K562 (cell line): Measurements from ENCODE around the gene PTTG1IP. TPM values are rescaled to one million over a fixed set of nuclear protein-coding genes. Genes with fewer than 3 reads are reported as not detected.
A peak's percentile ranks its signal among the peaks of the same experiment; 100 is the strongest.

ENCODE experiments used
- ATF1 ChIP-seq, 2 experiments: fragments of 450-650 bp in 1 of 2; IDR thresholded peaks; 2 replicates each; pipeline ENCODE4 v1.6.1; 2016; ENCODE audit warnings: missing compliant biosample characterization in 1 of 2, missing genetic modification characterization in 1 of 2
- BCOR ChIP-seq: fragments of 450-650 bp; IDR thresholded peaks from 2 replicates; pipeline ENCODE4 v1.6.1; 2016
- CBX8 ChIP-seq: fragments of 200-600 bp; sonication (generic); IDR thresholded peaks from 2 replicates; pipeline ENCODE4 v1.6.1; 2012; ENCODE audit warnings: borderline replicate concordance, mixed run types, low read depth, mild to moderate bottlenecking, moderate library complexity, mixed read lengths, low read length, control low read depth, inconsistent platforms; ENCODE audit not compliant: poor library complexity, severe bottlenecking; ENCODE audit errors: extremely low read depth
- CREB1 ChIP-seq, 2 experiments: sonication (generic) in 1 of 2; formaldehyde crosslinking in 1 of 2; IDR thresholded peaks; 2 replicates each; pipeline versions ENCODE4 v1.6.1 to v1.8.0; 2012 to 2022; ENCODE audit warnings: inconsistent platforms in 1 of 2, mild to moderate bottlenecking in 1 of 2, missing genetic modification reagents in 1 of 2, moderate library complexity in 1 of 2
- HCFC1 ChIP-seq: IDR thresholded peaks from 2 replicates; pipeline ENCODE4 v1.6.1; 2012; ENCODE audit warnings: low read depth, low read length, improper control_type of control experiment
- HINFP ChIP-seq: fragments of 450-650 bp; conservative IDR thresholded peaks from 2 replicates; pipeline ENCODE4 v1.6.1; 2016; ENCODE audit warnings: missing genetic modification characterization, low read depth, mild to moderate bottlenecking, control low read depth, missing compliant biosample characterization
- HMGN3 ChIP-seq: IDR thresholded peaks from 2 replicates; pipeline ENCODE4 v1.6.1; 2011; ENCODE audit warnings: borderline replicate concordance, low read depth, mild to moderate bottlenecking, mixed read lengths, low read length; ENCODE audit not compliant: insufficient read length; ENCODE audit errors: extremely low read depth
- KAT8 ChIP-seq: fragments of 450-650 bp; IDR thresholded peaks from 2 replicates; pipeline ENCODE4 v1.6.1; 2016; ENCODE audit warnings: low read depth, mild to moderate bottlenecking
- KDM5B ChIP-seq: fragments of 200-600 bp; sonication (generic); IDR thresholded peaks from 2 replicates; pipeline ENCODE4 v1.6.1; 2012; ENCODE audit warnings: low read depth, mild to moderate bottlenecking, moderate library complexity, low read length, control low read depth, inconsistent platforms; ENCODE audit not compliant: insufficient replicate concordance
- PCBP1 ChIP-seq: fragments of 200-400 bp; formaldehyde crosslinking; IDR thresholded peaks from 2 replicates; pipeline ENCODE4 v1.6.1; 2018; ENCODE audit warnings: mild to moderate bottlenecking, low read depth, low read length; ENCODE audit not compliant: poor library complexity, severe bottlenecking
- POLR2AphosphoS2 ChIP-seq: IDR thresholded peaks from 2 replicates; pipeline ENCODE4 v1.6.1; 2012; ENCODE audit warnings: low read length, improper control_type of control experiment
- SAFB2 ChIP-seq: fragments of 200-400 bp; formaldehyde crosslinking; IDR thresholded peaks from 2 replicates; pipeline ENCODE4 v1.6.1; 2018; ENCODE audit warnings: borderline replicate concordance, low read length, low read depth, moderate library complexity; ENCODE audit not compliant: severe bottlenecking
- SMARCA4 ChIP-seq: fragments of 450-650 bp; IDR thresholded peaks from 2 replicates; pipeline ENCODE4 v1.6.1; 2016
- TCF15 ChIP-seq: fragments of 250-450 bp; sonication (Bioruptor Pico); IDR thresholded peaks from 2 replicates; pipeline ENCODE4 v1.8.0; 2022; ENCODE audit warnings: moderate library complexity, mild to moderate bottlenecking, inconsistent platforms
- ZNF445 ChIP-seq: fragments of 250-450 bp; sonication (Bioruptor Pico); IDR thresholded peaks from 2 replicates; pipeline ENCODE4 v1.4.0; 2020; ENCODE audit warnings: low read depth, mild to moderate bottlenecking, moderate library complexity
- polyA plus RNA-seq, 8 experiments: library from polyadenylated mRNA; depleted of rRNA in 4 of 8; stranded (reverse) in 5 of 8; unstranded in 3 of 8; fragments of >200 nt; fragmentation: Nextera tagmentation in 2 of 8; fragmentation: Illumina TruSeq in 1 of 8; extraction: Ambion mirVana in 2 of 8; extraction: Trizol in 1 of 8; gene quantifications; 2 replicates each; pipeline versions ENCODE4 v1.2.1 to v1.2.3, GENCODE V29; 2011 to 2014; ENCODE audit warnings: inconsistent platforms in 1 of 8, missing spikeins in 1 of 8
- total RNA-seq, 7 experiments: library from RNA; depleted of rRNA in 6 of 7; stranded (reverse); fragments of >200 nt in 6 of 7; fragmentation: Illumina TruSeq in 2 of 7; extraction: Trizol in 2 of 7; gene quantifications; 2 replicates each; pipeline versions ENCODE4 v1.2.1 to v1.2.3, GENCODE V29; 2011 to 2021; ENCODE audit warnings: low replicate concordance in 1 of 7
- TF ChIP-seq, protein P1 (sequence below), 3 experiments: fragments of 200-800 bp in 1 of 3; fragments of 250-450 bp in 1 of 3; fragments of 450-650 bp in 1 of 3; sonication (Bioruptor Pico) in 1 of 3; sonication (Bioruptor generic) in 1 of 3; formaldehyde crosslinking in 1 of 3; IDR thresholded peaks; 2 replicates each; pipeline versions ENCODE4 v1.6.1 to v1.8.0; 2016 to 2022; ENCODE audit warnings: mild to moderate bottlenecking in 2 of 3, missing genetic modification characterization in 2 of 3, missing compliant biosample characterization in 1 of 3, moderate library complexity in 1 of 3
- TF ChIP-seq, protein P2 (sequence below): fragments of 450-650 bp; IDR thresholded peaks from 2 replicates; pipeline ENCODE4 v1.6.1; 2018; ENCODE audit not compliant: partially characterized antibody

Gene PTTG1IP
- total and polyA plus RNA-seq, 9 of the 15 experiments (the other 6 are each of a cell fraction or from before 2014, with no cell fraction given) = 5.0 to 99.3 (median 82.4) TPM

GRCh38 chr21:44817506-44817880 lies 56.0 kb downstream of the PTTG1IP start (continued):
- TF ChIP-seq, protein P1, sequence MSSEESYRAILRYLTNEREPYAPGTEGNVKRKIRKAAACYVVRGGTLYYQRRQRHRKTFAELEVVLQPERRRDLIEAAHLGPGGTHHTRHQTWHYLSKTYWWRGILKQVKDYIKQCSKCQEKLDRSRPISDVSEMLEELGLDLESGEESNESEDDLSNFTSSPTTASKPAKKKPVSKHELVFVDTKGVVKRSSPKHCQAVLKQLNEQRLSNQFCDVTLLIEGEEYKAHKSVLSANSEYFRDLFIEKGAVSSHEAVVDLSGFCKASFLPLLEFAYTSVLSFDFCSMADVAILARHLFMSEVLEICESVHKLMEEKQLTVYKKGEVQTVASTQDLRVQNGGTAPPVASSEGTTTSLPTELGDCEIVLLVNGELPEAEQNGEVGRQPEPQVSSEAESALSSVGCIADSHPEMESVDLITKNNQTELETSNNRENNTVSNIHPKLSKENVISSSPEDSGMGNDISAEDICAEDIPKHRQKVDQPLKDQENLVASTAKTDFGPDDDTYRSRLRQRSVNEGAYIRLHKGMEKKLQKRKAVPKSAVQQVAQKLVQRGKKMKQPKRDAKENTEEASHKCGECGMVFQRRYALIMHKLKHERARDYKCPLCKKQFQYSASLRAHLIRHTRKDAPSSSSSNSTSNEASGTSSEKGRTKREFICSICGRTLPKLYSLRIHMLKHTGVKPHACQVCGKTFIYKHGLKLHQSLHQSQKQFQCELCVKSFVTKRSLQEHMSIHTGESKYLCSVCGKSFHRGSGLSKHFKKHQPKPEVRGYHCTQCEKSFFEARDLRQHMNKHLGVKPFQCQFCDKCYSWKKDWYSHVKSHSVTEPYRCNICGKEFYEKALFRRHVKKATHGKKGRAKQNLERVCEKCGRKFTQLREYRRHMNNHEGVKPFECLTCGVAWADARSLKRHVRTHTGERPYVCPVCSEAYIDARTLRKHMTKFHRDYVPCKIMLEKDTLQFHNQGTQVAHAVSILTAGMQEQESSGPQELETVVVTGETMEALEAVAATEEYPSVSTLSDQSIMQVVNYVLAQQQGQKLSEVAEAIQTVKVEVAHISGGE (CRISPR knock-in tag; IDR thresholded peaks at IDR 0.05) = no peak
- TF ChIP-seq KDM5B (peak; percentile 14), BCOR (no peak), HMGN3 (no peak), SAFB2 (no peak), SMARCA4 (no peak), HCFC1 (no peak), ATF1 (CRISPR knock-in tag; IDR thresholded peaks at IDR 0.05) (no peak), ATF1 (tag; IDR thresholded peaks at IDR 0.05) (no peak), KAT8 (no peak), PCBP1 (peak; percentile 38), CREB1 (IDR thresholded peaks at IDR 0.05) (peak; percentile 16), CREB1 (CRISPR knock-in tag; IDR thresholded peaks at IDR 0.05) (no peak), POLR2AphosphoS2 (no peak), CBX8 (no peak), ZNF445 (CRISPR knock-in tag) (no peak), TCF15 (CRISPR knock-in tag) (no peak), HINFP (tag) (no peak)
- TF ChIP-seq, protein P2, sequence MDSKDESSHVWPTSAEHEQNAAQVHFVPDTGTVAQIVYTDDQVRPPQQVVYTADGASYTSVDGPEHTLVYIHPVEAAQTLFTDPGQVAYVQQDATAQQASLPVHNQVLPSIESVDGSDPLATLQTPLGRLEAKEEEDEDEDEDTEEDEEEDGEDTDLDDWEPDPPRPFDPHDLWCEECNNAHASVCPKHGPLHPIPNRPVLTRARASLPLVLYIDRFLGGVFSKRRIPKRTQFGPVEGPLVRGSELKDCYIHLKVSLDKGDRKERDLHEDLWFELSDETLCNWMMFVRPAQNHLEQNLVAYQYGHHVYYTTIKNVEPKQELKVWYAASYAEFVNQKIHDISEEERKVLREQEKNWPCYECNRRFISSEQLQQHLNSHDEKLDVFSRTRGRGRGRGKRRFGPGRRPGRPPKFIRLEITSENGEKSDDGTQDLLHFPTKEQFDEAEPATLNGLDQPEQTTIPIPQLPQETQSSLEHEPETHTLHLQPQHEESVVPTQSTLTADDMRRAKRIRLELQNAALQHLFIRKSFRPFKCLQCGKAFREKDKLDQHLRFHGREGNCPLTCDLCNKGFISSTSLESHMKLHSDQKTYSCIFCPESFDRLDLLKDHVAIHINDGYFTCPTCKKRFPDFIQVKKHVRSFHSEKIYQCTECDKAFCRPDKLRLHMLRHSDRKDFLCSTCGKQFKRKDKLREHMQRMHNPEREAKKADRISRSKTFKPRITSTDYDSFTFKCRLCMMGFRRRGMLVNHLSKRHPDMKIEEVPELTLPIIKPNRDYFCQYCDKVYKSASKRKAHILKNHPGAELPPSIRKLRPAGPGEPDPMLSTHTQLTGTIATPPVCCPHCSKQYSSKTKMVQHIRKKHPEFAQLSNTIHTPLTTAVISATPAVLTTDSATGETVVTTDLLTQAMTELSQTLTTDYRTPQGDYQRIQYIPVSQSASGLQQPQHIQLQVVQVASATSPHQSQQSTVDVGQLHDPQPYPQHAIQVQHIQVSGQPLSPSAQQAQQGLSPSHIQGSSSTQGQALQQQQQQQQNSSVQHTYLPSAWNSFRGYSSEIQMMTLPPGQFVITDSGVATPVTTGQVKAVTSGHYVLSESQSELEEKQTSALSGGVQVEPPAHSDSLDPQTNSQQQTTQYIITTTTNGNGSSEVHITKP = no peak
